ENCODE data around the gene C3orf22. TPM values are rescaled to one million over a fixed set of nuclear protein-coding genes. Genes with fewer than 3 reads are reported as not detected.
"Not testable (repeated sequence)": the region's sequence is repeated elsewhere in the genome, so short reads cannot be mapped to it uniquely, and the experiment has no call there.

Gene C3orf22
- not detected in 2 replicates for total RNA-seq

GRCh38 chr3:126558336-126559071 is at the start of gene C3orf22:
Gene C3orf22, minus strand, starts transcription at chr3:126558932. Its CDS starts 5,542 bp downstream, at chr3:126553390.
- DNase-seq (ENCODE audit: low read depth, low spot score), result no peak

- DNase-seq (ENCODE audit: low read depth, low spot score), result peak; percentile 13
These were observed 48.6 kb upstream of the C3orf22 start for GRCh38 chr3:126607214-126607908.

- DNase-seq (ENCODE audit: low read depth, low spot score), result no peak
These were observed 47.3 kb upstream of the C3orf22 start for GRCh38 chr3:126606001-126606400.

GRCh38 chr3:126604691-126605090 is 46.0 kb upstream of the C3orf22 start:
- no peak for DNase-seq (ENCODE audit: low read depth, low spot score)

- DNase-seq (ENCODE audit: low read depth, low spot score), result no peak
These were observed 40.4 kb upstream of the C3orf22 start for GRCh38 chr3:126599101-126599500.

- not testable (repeated sequence) for DNase-seq (ENCODE audit: low read depth, low spot score)
These were observed 36.7 kb upstream of the C3orf22 start for GRCh38 chr3:126595479-126595878.

GRCh38 chr3:126591515-126591914 is 32.8 kb upstream of the C3orf22 start:
- not testable (repeated sequence) for DNase-seq (ENCODE audit: low read depth, low spot score)

- DNase-seq (ENCODE audit: low read depth, low spot score), result no peak
These were observed 23.6 kb upstream of the C3orf22 start for GRCh38 chr3:126582311-126582710.

- DNase-seq (ENCODE audit: low read depth, low spot score), result no peak
These were observed 22.8 kb upstream of the C3orf22 start for GRCh38 chr3:126581569-126581968.

GRCh38 chr3:126580746-126581145 is 22.0 kb upstream of the C3orf22 start:
- DNase-seq (ENCODE audit: low read depth, low spot score), result no peak

- no peak for DNase-seq (ENCODE audit: low read depth, low spot score)
These were observed 20.0 kb upstream of the C3orf22 start for GRCh38 chr3:126578702-126579101.

GRCh38 chr3:126577261-126577660 is 18.5 kb upstream of the C3orf22 start:
- no peak for DNase-seq (ENCODE audit: low read depth, low spot score)

GRCh38 chr3:126573492-126574117 is 14.9 kb upstream of the C3orf22 start:
- DNase-seq (ENCODE audit: low read depth, low spot score), result no peak

GRCh38 chr3:126571078-126571477 is 12.3 kb upstream of the C3orf22 start:
- DNase-seq (ENCODE audit: low read depth, low spot score), result no peak

GRCh38 chr3:126570103-126570541 is 11.4 kb upstream of the C3orf22 start:
- DNase-seq (ENCODE audit: low read depth, low spot score), result no peak

GRCh38 chr3:126569390-126569975 is 10.8 kb upstream of the C3orf22 start:
- DNase-seq (ENCODE audit: low read depth, low spot score), result no peak

GRCh38 chr3:126568776-126569342 is 10.1 kb upstream of the C3orf22 start:
- no peak for DNase-seq (ENCODE audit: low read depth, low spot score)

- DNase-seq (ENCODE audit: low read depth, low spot score), result no peak
These were observed 9.1 kb upstream of the C3orf22 start for GRCh38 chr3:126567696-126568438.

GRCh38 chr3:126562737-126563276 is 4.1 kb upstream of the C3orf22 start:
- no peak for DNase-seq (ENCODE audit: low read depth, low spot score)

GRCh38 chr3:126557761-126558160 is 971 bp downstream of the C3orf22 start:
- no peak for DNase-seq (ENCODE audit: low read depth, low spot score)

- no peak for DNase-seq (ENCODE audit: low read depth, low spot score)
These were observed 1.4 kb downstream of the C3orf22 start for GRCh38 chr3:126557415-126557745.

Measured in pulmonary artery endothelial cell (primary cell).